ENCODE measurements around the gene RTL9.

RTL9 gene

DNA sequence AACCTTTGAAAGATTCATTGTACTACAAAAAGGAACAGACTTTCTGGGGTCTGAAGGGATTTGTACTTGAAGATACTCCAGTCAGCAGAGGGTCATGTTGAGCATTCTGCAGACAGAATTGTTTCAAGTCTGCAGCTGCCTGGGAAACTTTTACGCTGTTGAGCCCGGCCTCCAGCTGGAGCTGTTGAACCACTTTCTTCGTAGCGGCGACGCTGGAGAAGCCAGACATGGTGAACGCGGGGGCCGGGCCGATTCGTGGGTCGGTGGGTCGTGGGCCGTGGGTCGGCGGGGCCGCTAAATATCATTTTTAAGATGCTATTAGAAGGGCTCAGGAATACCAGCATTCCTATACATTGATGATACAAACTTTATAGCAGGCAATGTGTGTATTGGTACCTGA is 12.0 kb upstream of the RTL9 start:
- 30% methylated on average over 2 of the region's 17 CpGs; no CpG with 5 or more reads in 1 of the 2 experiments for WGBS, 2 experiments (ENCODE audit: insufficient coverage in 2 of 2)
- H3K9me3 ChIP-seq (ENCODE audit: control insufficient read depth, low read length) = no peaks in the 10 kb centered on the region
- no peak overlapping the region for H3K4me3 ChIP-seq (ENCODE audit: extremely low read depth, insufficient read depth, low read length, poor library complexity, severe bottlenecking)
- no peaks in the 10 kb centered on the region for H3K4me1 ChIP-seq (ENCODE audit: control insufficient read depth, insufficient read depth, low read length, poor library complexity, severe bottlenecking)
- H3K27ac ChIP-seq (ENCODE audit: low read depth, low read length, severe bottlenecking) = no peak overlapping the region
- H3K36me3 ChIP-seq (ENCODE audit: control insufficient read depth, insufficient read depth, low read length) = no peaks in the 10 kb centered on the region

DNA sequence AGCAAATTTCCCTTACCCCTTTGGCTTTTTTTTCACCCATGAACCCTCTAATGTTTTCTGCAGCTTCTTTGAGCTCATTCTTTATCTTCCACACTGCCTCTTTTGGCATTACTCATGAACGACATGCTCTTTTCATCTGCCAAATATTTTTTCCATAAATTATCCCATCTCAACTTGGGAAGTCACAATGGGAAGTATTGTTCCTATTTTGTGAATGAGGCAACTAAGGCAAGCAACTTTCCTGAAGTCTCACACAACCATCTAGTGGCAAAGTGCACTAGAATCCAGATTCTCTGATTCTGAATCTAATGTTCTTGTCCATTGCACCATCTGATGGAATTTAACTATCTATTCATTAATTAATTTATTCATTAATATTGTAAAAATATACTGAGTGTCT is 625 bp downstream of the RTL9 start:
- Histone ChIP-seq H3K36me3 (ENCODE audit: control insufficient read depth, insufficient read depth, low read length) (no peaks in the 10 kb centered on the region), H3K4me1 (ENCODE audit: control insufficient read depth, insufficient read depth, low read length, poor library complexity, severe bottlenecking) (no peaks in the 10 kb centered on the region), H3K27ac (ENCODE audit: low read depth, low read length, severe bottlenecking) (no peak overlapping the region), H3K4me3 (ENCODE audit: extremely low read depth, insufficient read depth, low read length, poor library complexity, severe bottlenecking) (no peak overlapping the region), H3K9me3 (ENCODE audit: control insufficient read depth, low read length) (no peaks in the 10 kb centered on the region)
- no CpG with 5 or more reads among the region's 1 CpG for WGBS, 2 experiments (ENCODE audit: insufficient coverage in 2 of 2)

DNA sequence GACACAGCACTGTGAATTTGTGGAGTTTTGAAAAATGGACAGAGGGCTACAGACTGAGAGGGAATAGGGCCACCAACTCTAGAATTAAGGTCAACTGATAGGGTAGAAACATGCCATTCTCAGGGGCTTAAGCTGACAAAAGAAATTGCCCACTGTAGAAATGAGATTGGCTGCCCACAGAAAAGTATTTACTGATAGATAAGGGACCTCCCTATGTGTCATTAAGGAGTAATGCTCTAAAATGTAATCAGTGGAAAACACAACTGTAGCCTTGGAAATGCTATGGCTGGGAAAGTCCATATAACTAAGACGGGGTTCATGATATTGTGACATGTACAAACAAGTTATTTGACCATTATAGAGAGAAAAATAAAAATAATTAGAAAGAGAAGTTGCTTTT is 4.6 kb downstream of the RTL9 start:
- Histone ChIP-seq H3K27ac (ENCODE audit: low read depth, low read length, severe bottlenecking) (no peak overlapping the region), H3K4me1 (ENCODE audit: control insufficient read depth, insufficient read depth, low read length, poor library complexity, severe bottlenecking) (no peaks in the 10 kb centered on the region), H3K9me3 (ENCODE audit: control insufficient read depth, low read length) (no peaks in the 10 kb centered on the region), H3K36me3 (ENCODE audit: control insufficient read depth, insufficient read depth, low read length) (no peaks in the 10 kb centered on the region), H3K4me3 (ENCODE audit: extremely low read depth, insufficient read depth, low read length, poor library complexity, severe bottlenecking) (no peak overlapping the region)
- WGBS, 2 experiments (ENCODE audit: insufficient coverage in 2 of 2) = no CpG with 5 or more reads among the region's 1 CpG

DNA sequence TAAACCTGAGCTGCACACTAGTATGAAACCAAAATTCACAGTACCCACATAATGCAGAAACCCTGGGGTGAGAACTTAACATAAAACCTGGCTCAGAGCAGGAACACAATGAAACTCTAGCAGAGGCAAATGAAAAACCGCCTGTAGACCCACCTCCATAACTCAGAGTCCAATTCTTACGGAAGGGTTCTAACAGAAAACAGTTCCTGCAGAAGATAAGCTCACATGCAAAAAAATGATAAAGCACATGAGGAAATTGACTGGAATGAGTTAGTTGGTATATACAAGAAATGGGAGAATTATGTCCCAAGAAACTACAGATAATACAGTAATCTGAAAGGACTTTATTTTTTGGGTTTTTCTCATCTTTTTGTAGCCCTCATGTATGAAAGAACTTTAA is 14.7 kb downstream of the RTL9 start:
- Histone ChIP-seq H3K4me1 (ENCODE audit: control insufficient read depth, insufficient read depth, low read length, poor library complexity, severe bottlenecking) (no peaks in the 10 kb centered on the region), H3K9me3 (ENCODE audit: control insufficient read depth, low read length) (no peaks in the 10 kb centered on the region), H3K4me3 (ENCODE audit: extremely low read depth, insufficient read depth, low read length, poor library complexity, severe bottlenecking) (no peak overlapping the region), H3K36me3 (ENCODE audit: control insufficient read depth, insufficient read depth, low read length) (no peaks in the 10 kb centered on the region), H3K27ac (ENCODE audit: low read depth, low read length, severe bottlenecking) (no peak overlapping the region)
- no CpG with 5 or more reads among the region's 2 CpGs for WGBS, 2 experiments (ENCODE audit: insufficient coverage in 2 of 2)

DNA sequence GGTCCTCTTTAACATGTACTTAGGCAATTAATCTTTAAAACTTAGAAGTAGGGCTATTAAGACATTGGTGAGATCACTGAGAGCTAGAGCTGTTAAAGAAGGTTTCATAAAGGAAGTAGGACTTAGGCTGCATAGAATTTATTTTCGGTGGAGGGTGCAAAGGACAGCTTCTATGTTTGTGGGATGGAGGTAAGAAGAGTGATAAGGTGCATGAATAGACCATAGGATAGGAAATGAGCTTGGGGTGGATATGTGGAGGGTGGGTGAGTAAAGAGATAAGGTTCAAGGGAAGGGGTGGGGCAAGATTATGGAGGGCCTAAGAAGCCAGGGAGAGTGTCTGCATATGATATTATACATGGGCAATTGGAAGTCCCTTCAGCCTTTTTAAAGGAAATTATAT is 15.9 kb downstream of the RTL9 start:
- WGBS, 2 experiments (ENCODE audit: insufficient coverage in 2 of 2) = 100% methylated on average over 1 of the region's 1 CpG; no CpG with 5 or more reads in 1 of the 2 experiments
- no peaks in the 10 kb centered on the region for H3K9me3 ChIP-seq (ENCODE audit: control insufficient read depth, low read length)
- no peaks in the 10 kb centered on the region for H3K36me3 ChIP-seq (ENCODE audit: control insufficient read depth, insufficient read depth, low read length)
- no peaks in the 10 kb centered on the region for H3K4me1 ChIP-seq (ENCODE audit: control insufficient read depth, insufficient read depth, low read length, poor library complexity, severe bottlenecking)
- H3K4me3 ChIP-seq (ENCODE audit: extremely low read depth, insufficient read depth, low read length, poor library complexity, severe bottlenecking) = no peak overlapping the region
- no peak overlapping the region for H3K27ac ChIP-seq (ENCODE audit: low read depth, low read length, severe bottlenecking)

DNA sequence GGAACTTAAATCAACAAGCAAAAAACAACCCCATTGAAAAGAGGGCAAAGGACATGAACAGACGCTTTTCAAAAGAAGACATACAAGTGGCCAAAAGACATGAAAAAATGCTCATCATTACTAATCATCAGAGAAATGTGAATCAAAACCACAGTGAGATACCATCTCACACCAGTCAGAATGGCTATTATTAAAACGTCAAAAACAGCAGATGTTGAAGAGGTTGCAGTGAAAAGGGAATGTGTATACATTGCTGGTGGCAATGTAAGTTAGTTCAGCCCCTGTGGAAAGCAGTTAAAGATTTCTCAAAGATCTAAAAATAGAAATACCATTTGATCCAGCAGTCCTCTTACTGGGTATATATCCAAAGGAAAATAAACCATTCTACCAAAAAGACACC is 22.6 kb downstream of the RTL9 start:
- Histone ChIP-seq H3K36me3 (ENCODE audit: control insufficient read depth, insufficient read depth, low read length) (no peaks in the 10 kb centered on the region), H3K9me3 (ENCODE audit: control insufficient read depth, low read length) (no peaks in the 10 kb centered on the region), H3K4me3 (ENCODE audit: extremely low read depth, insufficient read depth, low read length, poor library complexity, severe bottlenecking) (no peak overlapping the region), H3K27ac (ENCODE audit: low read depth, low read length, severe bottlenecking) (no peak overlapping the region), H3K4me1 (ENCODE audit: control insufficient read depth, insufficient read depth, low read length, poor library complexity, severe bottlenecking) (peaks cover 23% of the 10 kb centered on the region)
- no CpG with 5 or more reads among the region's 2 CpGs for WGBS, 2 experiments (ENCODE audit: insufficient coverage in 2 of 2)

DNA sequence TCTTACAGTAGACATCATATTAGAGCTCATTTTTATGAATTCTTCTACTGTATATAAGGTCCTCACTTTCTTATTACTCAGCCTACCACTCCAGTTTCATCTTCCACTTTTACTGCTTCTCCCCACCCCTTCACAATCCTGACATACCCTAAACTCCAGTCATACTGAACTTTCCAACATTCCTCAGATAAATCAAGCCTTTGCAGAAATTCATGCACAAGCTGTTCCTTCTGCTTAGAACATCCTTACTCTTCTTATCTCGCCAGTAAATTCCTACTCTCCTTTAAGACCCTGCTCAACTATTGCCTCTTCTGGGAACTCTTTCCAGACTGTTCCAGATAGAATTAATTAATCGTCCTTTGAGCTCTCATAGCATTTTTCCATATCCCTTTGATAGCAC is 24.8 kb downstream of the RTL9 start:
- H3K27ac ChIP-seq (ENCODE audit: low read depth, low read length, severe bottlenecking) = peak overlapping the region; percentile 81
- H3K4me1 ChIP-seq (ENCODE audit: control insufficient read depth, insufficient read depth, low read length, poor library complexity, severe bottlenecking) = peaks cover 23% of the 10 kb centered on the region
- 87 to 100% methylated on average over 1 of the region's 2 CpGs for WGBS, 2 experiments (ENCODE audit: insufficient coverage in 2 of 2)
- H3K36me3 ChIP-seq (ENCODE audit: control insufficient read depth, insufficient read depth, low read length) = no peaks in the 10 kb centered on the region
- no peak overlapping the region for H3K4me3 ChIP-seq (ENCODE audit: extremely low read depth, insufficient read depth, low read length, poor library complexity, severe bottlenecking)
- H3K9me3 ChIP-seq (ENCODE audit: control insufficient read depth, low read length) = no peaks in the 10 kb centered on the region

DNA sequence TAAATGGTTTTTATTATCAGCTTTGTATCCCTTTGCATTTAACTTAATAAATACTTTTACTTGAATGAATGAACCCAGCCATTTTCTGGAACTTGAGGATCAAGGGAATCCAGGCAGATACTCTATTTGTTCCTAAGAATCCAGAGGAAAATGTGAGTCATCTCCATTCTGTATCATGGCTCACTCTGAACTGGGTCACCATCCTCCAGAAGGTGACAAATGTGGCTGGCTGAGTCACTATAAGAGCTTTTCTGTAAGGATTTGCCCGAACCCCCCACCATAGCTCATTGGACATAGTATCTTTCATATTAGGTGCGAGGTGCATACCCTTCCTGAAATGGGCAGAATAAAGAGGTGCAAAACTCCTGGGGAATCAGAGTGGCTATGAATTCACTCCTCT is 25.8 kb downstream of the RTL9 start:
- peaks cover 23% of the 10 kb centered on the region for H3K4me1 ChIP-seq (ENCODE audit: control insufficient read depth, insufficient read depth, low read length, poor library complexity, severe bottlenecking)
- WGBS, 2 experiments (ENCODE audit: insufficient coverage in 2 of 2) = 100% methylated on average over 1 of the region's 2 CpGs; no CpG with 5 or more reads in 1 of the 2 experiments

DNA sequence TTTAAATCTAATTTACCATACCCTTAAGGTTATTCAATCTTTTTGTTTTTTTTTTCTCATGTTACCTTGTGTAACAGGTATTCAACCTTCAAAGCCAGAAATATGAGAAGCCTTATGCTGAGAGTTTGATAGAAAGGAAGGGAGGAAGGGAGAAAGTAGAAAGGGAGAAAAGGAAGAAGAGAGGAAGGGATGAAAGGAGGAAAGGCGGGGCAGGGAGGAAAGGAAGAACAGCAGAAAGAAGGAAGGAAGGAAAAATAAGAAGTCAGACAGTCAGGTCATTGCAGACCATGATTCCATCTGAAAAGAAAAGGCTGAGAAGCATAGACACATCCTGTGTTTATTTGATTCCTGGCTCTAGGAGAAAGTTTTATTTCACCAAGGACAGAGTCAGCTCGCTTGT is 30.9 kb downstream of the RTL9 start:
- no peak overlapping the region for H3K4me3 ChIP-seq (ENCODE audit: extremely low read depth, insufficient read depth, low read length, poor library complexity, severe bottlenecking)
- no peaks in the 10 kb centered on the region for H3K9me3 ChIP-seq (ENCODE audit: control insufficient read depth, low read length)
- no peak overlapping the region for H3K27ac ChIP-seq (ENCODE audit: low read depth, low read length, severe bottlenecking)
- 83 to 90% methylated on average over 1 of the region's 2 CpGs for WGBS, 2 experiments (ENCODE audit: insufficient coverage in 2 of 2)
- no peaks in the 10 kb centered on the region for H3K36me3 ChIP-seq (ENCODE audit: control insufficient read depth, insufficient read depth, low read length)
- peaks cover 4% of the 10 kb centered on the region for H3K4me1 ChIP-seq (ENCODE audit: control insufficient read depth, insufficient read depth, low read length, poor library complexity, severe bottlenecking)

More for the DNA sequence above, 25.8 kb downstream of the RTL9 start:
- H3K27ac ChIP-seq (ENCODE audit: low read depth, low read length, severe bottlenecking) = no peak overlapping the region
- H3K36me3 ChIP-seq (ENCODE audit: control insufficient read depth, insufficient read depth, low read length) = no peaks in the 10 kb centered on the region
- H3K4me3 ChIP-seq (ENCODE audit: extremely low read depth, insufficient read depth, low read length, poor library complexity, severe bottlenecking) = no peak overlapping the region
- H3K9me3 ChIP-seq (ENCODE audit: control insufficient read depth, low read length) = no peaks in the 10 kb centered on the region

DNA sequence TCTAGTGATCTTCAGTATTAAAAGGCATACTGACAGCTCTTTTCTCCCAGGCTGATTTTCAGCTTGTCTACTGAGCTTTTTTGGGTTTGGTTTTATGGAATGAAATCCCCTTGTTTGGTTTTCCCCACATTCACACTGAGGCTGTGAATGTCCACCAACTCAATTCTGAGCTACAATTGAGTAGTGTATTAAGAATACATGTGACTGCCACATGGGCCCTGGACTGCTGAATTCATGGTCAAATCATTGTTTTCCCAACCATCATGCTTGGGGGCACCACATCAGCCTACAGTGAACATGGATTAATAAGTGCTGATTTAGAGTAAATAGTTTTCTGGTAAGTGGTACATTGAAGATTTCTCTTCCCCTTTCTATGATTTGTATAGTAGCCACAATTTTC is 32.4 kb downstream of the RTL9 start:
- Histone ChIP-seq H3K9me3 (ENCODE audit: control insufficient read depth, low read length) (no peaks in the 10 kb centered on the region), H3K27ac (ENCODE audit: low read depth, low read length, severe bottlenecking) (no peak overlapping the region), H3K4me3 (ENCODE audit: extremely low read depth, insufficient read depth, low read length, poor library complexity, severe bottlenecking) (no peak overlapping the region), H3K4me1 (ENCODE audit: control insufficient read depth, insufficient read depth, low read length, poor library complexity, severe bottlenecking) (peaks cover 5% of the 10 kb centered on the region), H3K36me3 (ENCODE audit: control insufficient read depth, insufficient read depth, low read length) (no peaks in the 10 kb centered on the region)

DNA sequence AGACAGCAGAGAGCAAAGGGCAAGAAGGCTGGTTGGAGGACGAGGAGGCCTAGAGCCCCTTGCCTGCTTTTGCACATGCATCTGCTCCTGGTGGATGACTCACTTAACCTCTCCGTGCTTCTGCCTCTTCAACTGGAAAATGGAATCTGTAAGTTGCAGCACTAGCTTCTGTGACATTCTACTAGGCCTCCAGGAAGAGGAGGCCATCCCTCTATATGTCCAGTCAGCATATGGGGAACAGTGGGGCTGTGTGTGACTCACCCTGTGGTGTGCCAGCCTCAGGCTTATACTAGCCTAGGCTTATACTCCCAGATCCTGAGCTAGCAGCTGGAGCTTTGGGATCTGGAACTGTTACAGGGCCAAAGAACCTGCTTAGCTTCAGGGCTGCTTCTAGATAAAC is 36.0 kb downstream of the RTL9 start:
- H3K4me1 ChIP-seq (ENCODE audit: control insufficient read depth, insufficient read depth, low read length, poor library complexity, severe bottlenecking) = peaks cover 8% of the 10 kb centered on the region
- no peaks in the 10 kb centered on the region for H3K36me3 ChIP-seq (ENCODE audit: control insufficient read depth, insufficient read depth, low read length)
- H3K4me3 ChIP-seq (ENCODE audit: extremely low read depth, insufficient read depth, low read length, poor library complexity, severe bottlenecking) = no peak overlapping the region
- no peaks in the 10 kb centered on the region for H3K9me3 ChIP-seq (ENCODE audit: control insufficient read depth, low read length)
- peak overlapping the region; percentile 41 for H3K27ac ChIP-seq (ENCODE audit: low read depth, low read length, severe bottlenecking)
- WGBS, 2 experiments (ENCODE audit: insufficient coverage in 2 of 2) = no CpG with 5 or more reads among the region's 2 CpGs

DNA sequence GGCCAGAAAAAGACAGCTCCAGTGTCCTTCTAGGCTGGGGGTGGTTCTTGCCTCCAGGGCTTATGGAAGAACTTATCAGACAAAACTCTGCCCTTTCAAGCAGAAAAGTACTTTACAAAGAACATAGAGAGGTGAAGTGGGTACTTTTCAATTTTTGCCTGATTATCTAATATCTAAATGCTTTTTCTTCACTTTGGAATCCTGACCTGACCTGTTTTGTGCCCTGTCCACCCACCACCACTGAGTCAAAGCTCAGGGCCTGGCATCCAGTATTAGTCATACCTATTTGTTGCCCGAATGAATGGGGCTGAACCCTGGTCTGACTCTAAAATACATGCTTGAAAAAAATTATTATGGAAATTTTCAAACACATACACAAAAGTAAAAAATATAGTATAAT is 37.2 kb downstream of the RTL9 start:
- no CpG with 5 or more reads among the region's 1 CpG for WGBS, 2 experiments (ENCODE audit: insufficient coverage in 2 of 2)
- no peaks in the 10 kb centered on the region for H3K36me3 ChIP-seq (ENCODE audit: control insufficient read depth, insufficient read depth, low read length)
- H3K4me1 ChIP-seq (ENCODE audit: control insufficient read depth, insufficient read depth, low read length, poor library complexity, severe bottlenecking) = peaks cover 8% of the 10 kb centered on the region
- no peaks in the 10 kb centered on the region for H3K9me3 ChIP-seq (ENCODE audit: control insufficient read depth, low read length)
- no peak overlapping the region for H3K4me3 ChIP-seq (ENCODE audit: extremely low read depth, insufficient read depth, low read length, poor library complexity, severe bottlenecking)
- H3K27ac ChIP-seq (ENCODE audit: low read depth, low read length, severe bottlenecking) = no peak overlapping the region
